K562 (cell line): ENCODE measurements around the gene PATL2. TPM values are rescaled to one million over a fixed set of nuclear protein-coding genes. Genes with fewer than 3 reads are reported as not detected.

Experiments
- CEBPZ ChIP-seq: fragments of 150-350 bp; IDR thresholded peaks from 2 replicates; pipeline ENCODE4 v1.6.1; 2014; ENCODE audit warnings: low read depth, mild to moderate bottlenecking, low read length, borderline replicate concordance
- E2F1 ChIP-seq: sonication (generic); formaldehyde crosslinking; IDR thresholded peaks from 2 replicates; pipeline ENCODE4 v1.8.1; 2023; ENCODE audit warnings: mild to moderate bottlenecking, missing genetic modification reagents, moderate library complexity
- HDAC1 ChIP-seq, 2 experiments: fragments of 450-650 bp; IDR thresholded peaks; 2 replicates each; pipeline ENCODE4 v1.6.1; 2016 to 2017; ENCODE audit warnings: inconsistent platforms in 1 of 2, mild to moderate bottlenecking in 1 of 2, moderate library complexity in 1 of 2
- MLX ChIP-seq, 2 experiments: fragments of 450-650 bp in 1 of 2; sonication (generic) in 1 of 2; formaldehyde crosslinking; conservative IDR thresholded peaks; 2 replicates each; pipeline versions ENCODE4 v1.4.0 to v1.8.1; 2020 to 2022; ENCODE audit warnings: mild to moderate bottlenecking in 1 of 2, missing genetic modification reagents in 1 of 2
- MNT ChIP-seq, 2 experiments: fragments of 450-650 bp; conservative IDR thresholded peaks; 2 replicates each; pipeline ENCODE4 v1.6.1; 2017; ENCODE audit warnings: mild to moderate bottlenecking in 2 of 2, moderate library complexity in 2 of 2
- NEUROD1 ChIP-seq: fragments of 150-350 bp; IDR thresholded peaks from 2 replicates; pipeline ENCODE4 v1.6.1; 2014; ENCODE audit warnings: borderline replicate concordance, low read length, low read depth; ENCODE audit not compliant: partially characterized antibody
- PURB ChIP-seq: sonication (generic); formaldehyde crosslinking; IDR thresholded peaks from 2 replicates; pipeline ENCODE4 v1.9.0; 2021; ENCODE audit warnings: low read depth, mild to moderate bottlenecking, missing genetic modification reagents
- RB1 ChIP-seq: fragments of 450-650 bp; IDR thresholded peaks from 2 replicates; pipeline ENCODE4 v1.6.1; 2017; ENCODE audit warnings: low read depth, mild to moderate bottlenecking
- SP2 ChIP-seq: IDR thresholded peaks from 2 replicates; pipeline ENCODE4 v1.6.1; 2011; ENCODE audit warnings: mild to moderate bottlenecking, low read depth, low read length, moderate library complexity; ENCODE audit not compliant: poor library complexity, severe bottlenecking; ENCODE audit errors: extremely low read depth
- THAP12 ChIP-seq: fragments of 250-450 bp; sonication (Bioruptor Pico); IDR thresholded peaks from 2 replicates; pipeline ENCODE4 v1.9.0; 2021; ENCODE audit warnings: mild to moderate bottlenecking, inconsistent platforms
- U2AF2 ChIP-seq: fragments of 200-400 bp; formaldehyde crosslinking; optimal IDR thresholded peaks from 2 replicates; pipeline ENCODE3; 2017; ENCODE audit warnings: low read depth, mild to moderate bottlenecking, low read length
- ZBED1 ChIP-seq: IDR thresholded peaks from 2 replicates; pipeline ENCODE4 v1.6.1; 2014
- ZBTB2 ChIP-seq: fragments of 450-650 bp; IDR thresholded peaks from 2 replicates; pipeline ENCODE4 v1.6.1; 2016; ENCODE audit warnings: antibody characterized with exemption
- ZNF589 ChIP-seq: fragments of 200-800 bp; sonication (Bioruptor generic); IDR thresholded peaks from 2 replicates; pipeline ENCODE4 v1.6.1; 2016; ENCODE audit warnings: low read depth, missing genetic modification characterization, missing compliant biosample characterization
- ZZZ3 ChIP-seq: fragments of 450-650 bp; IDR thresholded peaks from 2 replicates; pipeline ENCODE4 v1.6.1; 2016; ENCODE audit warnings: antibody characterized with exemption, mild to moderate bottlenecking, moderate library complexity
- polyA plus RNA-seq, 8 experiments: library from polyadenylated mRNA; depleted of rRNA in 4 of 8; stranded (reverse) in 5 of 8; unstranded in 3 of 8; fragments of >200 nt; fragmentation: Nextera tagmentation in 2 of 8; fragmentation: Illumina TruSeq in 1 of 8; extraction: Ambion mirVana in 2 of 8; extraction: Trizol in 1 of 8; gene quantifications; 2 replicates each; pipeline versions ENCODE4 v1.2.1 to v1.2.3, GENCODE V29; 2011 to 2014; ENCODE audit warnings: inconsistent platforms in 1 of 8, missing spikeins in 1 of 8
- total RNA-seq, 7 experiments: library from RNA; depleted of rRNA in 6 of 7; stranded (reverse); fragments of >200 nt in 6 of 7; fragmentation: Illumina TruSeq in 2 of 7; extraction: Trizol in 2 of 7; gene quantifications; 2 replicates each; pipeline versions ENCODE4 v1.2.1 to v1.2.3, GENCODE V29; 2011 to 2021; ENCODE audit warnings: low replicate concordance in 1 of 7

The PATL2 gene
- total and polyA plus RNA-seq, 9 of the 15 experiments (the other 6 are each of a cell fraction or from before 2014, with no cell fraction given), result 0.42 to 1.1 (median 0.86) TPM

- TF ChIP-seq PURB (CRISPR knock-in tag), result no peak
- TF ChIP-seq ZNF589, result peak; percentile 63
- no peak for TF ChIP-seq ZZZ3
- peak in 1 of 2 experiments; percentile 69; a peak in 1 of 4 replicates for TF ChIP-seq HDAC1 (IDR thresholded peaks at IDR 0.05)
- TF ChIP-seq CEBPZ, result no peak
- TF ChIP-seq MLX (CRISPR knock-in tag; conservative IDR thresholded peaks at IDR 0.05), result 0 out of 4 replicates have a peak, but pooled peaks of 1 of the 2 experiments have one; percentile 24
- TF ChIP-seq E2F1 (CRISPR knock-in tag), result peak; percentile 68; the same call in 1 of the 2 replicates
- peak; percentile 65 for TF ChIP-seq ZBED1
- peak; percentile 68 to 75 for TF ChIP-seq MNT (conservative IDR thresholded peaks at IDR 0.05)
- TF ChIP-seq THAP12, result peak; percentile 85; the same call in 1 of the 2 replicates
- no peak for TF ChIP-seq ZBTB2
- TF ChIP-seq U2AF2, result no peak
- TF ChIP-seq RB1, result peak; percentile 44
- TF ChIP-seq SP2, result no peak
- TF ChIP-seq NEUROD1, result peak; percentile 27
Measured at GRCh38 chr15:44711096-44711742, at the start of gene PATL2, which contains the start of gene B2M (continued).
